ENCODE measurements around the gene FRG2C.
"Not testable (repeated sequence)": the region's sequence is repeated elsewhere in the genome, so short reads cannot be mapped to it uniquely, and the experiment has no call there.

DNA sequence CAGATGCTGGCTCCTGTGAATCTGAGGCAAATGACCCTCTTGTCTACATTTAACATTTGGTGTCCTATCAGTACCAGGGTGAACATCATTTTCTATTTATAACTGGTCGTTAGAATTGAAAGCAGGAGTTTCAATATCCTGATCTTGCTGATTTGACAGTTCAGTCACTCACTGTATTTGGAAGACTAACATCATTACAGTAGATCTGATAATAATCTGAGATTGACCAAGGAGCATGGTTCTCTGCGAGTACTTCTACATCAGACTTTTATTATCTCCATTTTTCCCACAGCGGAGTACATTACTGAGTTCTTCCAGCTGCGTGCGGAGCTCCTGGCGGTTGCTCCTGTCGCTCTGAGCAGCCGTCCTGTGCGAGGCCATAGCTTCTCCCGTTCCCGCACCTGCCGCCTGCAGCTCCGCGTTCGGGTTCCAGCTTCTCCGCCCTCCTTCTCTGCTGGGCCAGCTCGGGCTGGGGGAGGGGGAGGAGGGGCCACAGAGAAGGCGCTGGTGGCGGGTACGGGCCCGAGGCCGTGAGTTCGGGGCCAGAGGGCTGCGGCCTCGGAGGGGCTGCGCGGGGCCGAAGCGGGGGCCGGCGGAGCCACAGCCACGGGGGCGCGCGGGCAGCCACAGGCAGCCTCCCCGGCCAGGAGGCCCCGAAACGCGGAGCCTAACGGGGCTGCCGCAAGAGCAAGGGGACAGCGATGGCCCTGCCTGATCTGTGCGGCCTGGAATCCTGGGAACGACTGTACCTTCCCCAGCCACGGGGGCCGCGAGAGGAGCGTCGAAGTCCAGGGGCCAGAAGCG lies 8.8 kb upstream of the FRG2C start:
- not testable (repeated sequence) for TF ChIP-seq CTCF (IDR thresholded peaks at IDR 0.05; ENCODE audit: low read length); EZH2 (optimal IDR thresholded peaks at IDR 0.05; ENCODE audit: low read depth, low read length); EZH2phosphoT487 (IDR thresholded peaks at IDR 0.05; ENCODE audit: low read length)
